HG03135 (cell line): ENCODE measurements around the gene MS4A15.
"Not testable (repeated sequence)": the region's sequence is repeated elsewhere in the genome, so short reads cannot be mapped to it uniquely, and the experiment has no call there.

ENCODE experiments used
- ATAC-seq: cut with Tn5 transposase; IDR thresholded peaks from one replicate; pipeline ENCODE4 v1.9.1; 2021; ENCODE audit warnings: mild to moderate bottlenecking, moderate library complexity; ENCODE audit not compliant: unreplicated experiment

MS4A15 gene

GRCh38 chr11:60756307-60757032, at the start of gene MS4A15:
Gene MS4A15 (plus strand): TSS chr11:60756867. CDS start chr11:60763734, 6,867 bp downstream.
- ATAC-seq, result no peak

DNA sequence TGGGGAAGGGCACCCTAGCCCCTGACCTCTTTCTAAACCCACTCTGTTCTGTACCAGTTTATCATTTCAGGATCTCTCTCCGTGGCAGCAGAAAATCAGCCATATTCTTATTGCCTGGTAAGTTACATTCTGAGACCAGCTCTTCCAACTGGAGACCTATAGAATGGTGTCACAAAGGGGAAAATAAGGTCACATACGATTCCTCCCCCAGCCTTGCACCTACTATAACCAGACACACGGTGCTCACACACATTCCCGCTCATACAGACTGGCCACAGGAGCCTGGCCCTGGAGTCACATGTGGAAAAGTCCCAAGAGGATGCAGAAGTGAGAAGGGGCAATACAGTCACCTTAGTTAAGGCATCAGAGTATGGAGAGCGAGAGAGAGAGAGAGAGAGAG, 49.7 kb upstream of the MS4A15 start:
- ATAC-seq, result no peak

- no peak for ATAC-seq
Observed at GRCh38 chr11:60710482-60710881, 46.2 kb upstream of the MS4A15 start.

GRCh38 chr11:60711276-60711675, 45.4 kb upstream of the MS4A15 start:
- ATAC-seq, result no peak

- not testable (repeated sequence) for ATAC-seq
Observed at GRCh38 chr11:60713423-60713822, 43.2 kb upstream of the MS4A15 start.

DNA sequence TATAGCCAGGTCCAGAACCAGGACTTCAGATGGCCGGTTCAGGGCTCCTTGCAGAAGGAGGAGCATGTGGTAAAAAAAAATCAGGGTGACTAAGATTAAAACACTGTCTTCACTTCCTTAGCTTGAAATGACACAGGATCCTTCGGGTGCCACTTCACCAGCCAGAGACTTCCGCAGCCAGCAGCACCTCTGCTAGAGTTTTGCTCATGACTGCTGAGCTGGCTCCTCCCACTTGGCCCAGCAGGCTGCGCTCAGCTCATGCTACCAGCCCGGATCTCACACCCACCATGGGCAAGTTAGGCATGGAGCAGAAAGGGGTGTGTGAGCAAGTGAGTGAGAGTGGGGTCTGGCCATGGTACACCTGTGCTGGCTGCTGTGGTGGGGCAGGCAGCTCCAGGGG, 38.7 kb upstream of the MS4A15 start:
- ATAC-seq, result no peak

DNA sequence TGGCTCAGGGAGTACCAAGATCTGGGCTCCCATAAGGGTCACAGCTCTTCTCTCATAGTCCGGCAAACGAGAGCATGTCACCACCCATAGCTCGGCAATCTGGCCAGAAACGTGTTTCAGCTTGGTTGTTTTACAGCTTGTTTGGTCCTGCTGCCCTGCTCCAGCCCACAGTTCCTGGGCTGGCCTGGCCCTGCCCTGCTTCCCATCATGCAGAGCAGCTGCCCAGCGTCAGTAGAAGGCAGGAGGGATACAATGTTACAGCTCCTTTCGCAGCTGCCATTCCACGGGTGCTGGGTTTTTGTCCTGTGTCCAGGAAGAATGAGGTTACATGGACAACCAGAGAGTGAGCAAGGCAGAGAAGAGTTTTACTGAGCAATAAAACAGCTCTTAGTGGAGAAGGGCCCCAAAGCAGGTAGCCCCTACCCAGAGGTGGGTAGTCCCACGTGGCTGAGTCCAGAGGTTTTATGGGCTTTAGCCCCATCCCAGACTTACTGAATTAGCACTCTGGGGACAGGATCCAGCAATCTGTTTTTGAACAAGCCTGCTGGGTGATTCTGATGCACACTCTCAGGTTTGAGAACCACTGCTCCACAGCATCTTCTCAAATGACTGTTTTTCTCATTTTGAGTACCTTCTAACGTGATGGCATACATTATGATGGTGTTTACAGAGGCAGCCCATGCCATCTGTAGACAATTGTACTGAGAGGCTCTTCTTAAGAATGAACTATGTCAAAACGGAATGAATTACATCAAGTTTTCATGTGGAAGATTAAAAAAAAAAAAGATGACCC, 37.9 kb upstream of the MS4A15 start:
- no peak for ATAC-seq

- ATAC-seq, result no peak
Observed at GRCh38 chr11:60719391-60719790, 37.3 kb upstream of the MS4A15 start.

- no peak for ATAC-seq
Observed at GRCh38 chr11:60720460-60720859, 36.2 kb upstream of the MS4A15 start.

GRCh38 chr11:60724420-60724819, 32.2 kb upstream of the MS4A15 start, which contains the start of gene MS4A18:
Gene MS4A18 (plus strand): TSS chr11:60724720.
- no peak for ATAC-seq

GRCh38 chr11:60725592-60725991, 31.1 kb upstream of the MS4A15 start:
- no peak for ATAC-seq

- ATAC-seq, result no peak
Observed at GRCh38 chr11:60731586-60731985, 25.1 kb upstream of the MS4A15 start.

DNA sequence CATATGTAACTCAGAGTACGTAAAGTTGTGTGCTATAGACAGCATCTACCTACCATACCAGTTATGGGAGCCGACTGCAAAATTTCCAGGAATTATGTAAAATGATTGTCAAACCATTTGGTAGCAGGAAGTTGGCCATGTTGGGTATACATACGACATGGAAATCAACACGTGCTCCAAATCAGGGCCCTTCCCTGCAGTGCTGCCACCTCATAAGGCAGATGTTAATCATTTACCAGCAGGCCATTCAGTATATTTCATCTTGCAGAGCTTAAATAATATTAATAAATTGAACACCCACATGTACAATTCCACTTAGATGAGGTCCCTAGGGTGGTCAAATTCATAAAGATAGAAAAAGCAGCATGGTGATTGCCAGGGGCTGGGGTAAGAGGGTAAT, 22.4 kb upstream of the MS4A15 start:
- no peak for ATAC-seq

DNA sequence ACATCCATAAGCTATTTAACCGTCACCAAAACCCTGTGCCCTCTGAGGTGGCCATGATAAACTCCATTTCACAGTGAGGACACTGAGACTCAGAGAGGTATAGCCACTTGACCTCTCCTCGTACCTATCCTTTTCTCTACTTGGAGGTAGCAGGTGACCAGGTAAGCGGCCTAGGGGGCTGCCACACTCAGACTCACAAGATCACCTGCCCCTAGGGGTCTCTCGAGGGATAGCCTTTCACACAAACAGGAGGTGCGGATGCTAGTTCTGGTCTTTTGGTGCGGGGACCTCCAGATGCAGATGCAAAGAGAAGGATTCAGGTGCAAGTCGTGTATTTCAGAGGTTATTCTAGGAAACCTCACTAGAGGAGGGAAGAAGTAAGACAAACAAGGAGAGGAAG, 17.6 kb upstream of the MS4A15 start:
- no peak for ATAC-seq

- no peak for ATAC-seq
Observed at GRCh38 chr11:60740573-60740972, 16.1 kb upstream of the MS4A15 start.

DNA sequence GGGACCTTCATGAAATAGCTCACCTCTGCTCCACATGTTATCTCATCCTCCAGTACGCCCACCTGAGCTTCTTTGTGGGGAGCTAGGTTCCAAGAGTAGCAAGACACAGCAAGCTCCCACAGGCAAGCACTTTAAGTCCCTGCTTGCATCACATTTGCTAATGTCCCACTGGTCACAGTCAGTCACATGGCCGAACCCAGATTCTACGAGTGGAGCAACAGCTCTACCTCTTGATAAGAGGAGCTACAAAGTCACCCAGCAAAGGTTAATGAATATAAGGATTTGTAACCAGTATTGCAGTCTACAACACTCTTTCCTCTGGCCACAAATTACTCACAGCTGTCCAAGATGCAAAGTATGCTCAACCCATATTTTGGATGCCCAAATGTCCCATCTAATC, 15.2 kb upstream of the MS4A15 start:
- ATAC-seq, result no peak

GRCh38 chr11:60743058-60743457, 13.6 kb upstream of the MS4A15 start:
- ATAC-seq, result no peak

DNA sequence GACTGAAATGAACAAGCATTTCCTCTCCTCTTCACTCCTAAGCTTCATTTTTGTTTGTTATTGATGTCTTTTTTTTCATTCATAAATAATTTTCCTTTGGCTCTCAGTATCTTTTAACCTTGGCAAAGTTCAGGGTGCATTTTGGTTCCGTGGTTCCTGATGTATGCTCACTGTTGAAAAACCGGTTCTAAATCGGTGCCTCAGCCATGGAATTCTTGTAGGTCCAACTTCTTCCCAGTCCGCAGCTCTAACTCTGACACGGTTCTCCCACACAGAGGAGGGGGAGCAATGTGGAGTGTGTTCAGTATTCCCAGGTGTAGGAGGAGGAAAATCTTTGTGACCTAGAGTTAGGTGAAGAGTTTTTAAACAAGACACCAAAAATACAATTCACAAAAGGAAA, 12.6 kb upstream of the MS4A15 start:
- no peak for ATAC-seq

DNA sequence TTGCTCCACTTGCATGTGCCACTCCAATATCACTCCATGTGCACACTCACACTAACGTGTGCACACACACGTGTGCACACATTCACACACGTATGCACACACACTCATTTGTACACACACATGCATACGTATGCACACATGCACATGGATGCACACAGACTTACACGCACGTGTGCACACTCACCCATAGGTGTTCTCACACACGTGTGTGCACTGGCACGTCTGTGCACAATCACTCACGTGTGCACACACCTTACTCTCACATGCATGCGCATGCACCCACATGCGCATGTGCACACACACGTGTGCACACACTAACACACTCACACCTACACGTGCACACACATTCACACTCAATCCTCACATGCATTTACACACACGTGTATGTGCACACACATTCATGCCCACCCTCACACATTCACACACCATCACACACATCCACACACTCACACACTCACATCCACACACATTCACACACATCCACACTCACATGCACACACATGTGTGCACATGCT, 9.3 kb upstream of the MS4A15 start:
- ATAC-seq, result no peak

- ATAC-seq, result no peak
Observed at GRCh38 chr11:60748225-60748624, 8.4 kb upstream of the MS4A15 start.

- ATAC-seq, result no peak
Observed at GRCh38 chr11:60748821-60749220, 7.8 kb upstream of the MS4A15 start.

DNA sequence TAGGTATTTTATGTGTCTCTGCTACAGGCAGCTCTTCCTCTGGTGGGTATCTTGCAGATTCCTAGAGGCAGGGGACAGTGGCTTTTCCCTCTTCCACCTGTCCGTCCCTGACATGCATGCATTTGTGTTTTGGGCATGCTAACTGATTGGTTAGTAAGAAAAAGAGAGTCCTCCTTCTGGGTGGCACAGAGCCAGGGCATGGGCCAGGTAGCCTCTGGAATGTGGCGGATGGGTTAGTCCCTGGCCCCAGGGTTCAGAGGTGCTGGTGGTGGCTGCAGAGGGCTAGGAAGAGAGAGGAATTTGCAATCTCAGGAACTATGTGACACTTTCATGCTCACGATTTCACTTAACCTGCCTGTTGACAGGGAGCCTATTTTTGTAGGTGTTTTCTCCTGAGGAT, 5.8 kb upstream of the MS4A15 start:
- ATAC-seq, result no peak
